ENCODE measurements around the gene EYA2.

GRCh38 chr20:46997187-46997586, 102.5 kb downstream of the EYA2 start:
- TF ChIP-seq POLR2A (IDR thresholded peaks at IDR 0.05) (no peak), CTCF (IDR thresholded peaks at IDR 0.05) (no peak)

Measured in gastroesophageal sphincter (tissue), 3 donors.